ENCODE data around the gene GALNT7.
"Not testable (repeated sequence)": the region's sequence is repeated elsewhere in the genome, so short reads cannot be mapped to it uniquely, and the experiment has no call there.

GALNT7 gene

GRCh38 chr4:173199553-173199952 lies 30.9 kb downstream of the GALNT7 start:
- peaks cover 6% of the 10 kb centered on the region for H3K9me3 Mint-ChIP-seq
- H3K27me3 Mint-ChIP-seq (ENCODE audit: low read depth) = no peaks in the 10 kb centered on the region
- H3K27ac Mint-ChIP-seq = no peak overlapping the region
- H3K4me3 Mint-ChIP-seq = no peak overlapping the region
- H3K4me1 Mint-ChIP-seq (ENCODE audit: low read depth) = no peaks in the 10 kb centered on the region
- H3K36me3 Mint-ChIP-seq (ENCODE audit: low read depth) = peaks cover 1% of the 10 kb centered on the region

GRCh38 chr4:173200103-173200884 lies 31.7 kb downstream of the GALNT7 start:
- H3K27ac Mint-ChIP-seq = no peak overlapping the region
- H3K4me3 Mint-ChIP-seq = no peak overlapping the region
- H3K36me3 Mint-ChIP-seq (ENCODE audit: low read depth) = peaks cover 1% of the 10 kb centered on the region
- peaks cover 9% of the 10 kb centered on the region for H3K9me3 Mint-ChIP-seq
- no peaks in the 10 kb centered on the region for H3K27me3 Mint-ChIP-seq (ENCODE audit: low read depth)
- H3K4me1 Mint-ChIP-seq (ENCODE audit: low read depth) = no peaks in the 10 kb centered on the region

GRCh38 chr4:173202395-173202794 lies 33.8 kb downstream of the GALNT7 start:
- H3K9me3 Mint-ChIP-seq = peaks cover 9% of the 10 kb centered on the region
- H3K27me3 Mint-ChIP-seq (ENCODE audit: low read depth) = no peaks in the 10 kb centered on the region
- no peak overlapping the region for H3K27ac Mint-ChIP-seq
- no peak overlapping the region for H3K4me3 Mint-ChIP-seq
- no peaks in the 10 kb centered on the region for H3K4me1 Mint-ChIP-seq (ENCODE audit: low read depth)
- H3K36me3 Mint-ChIP-seq (ENCODE audit: low read depth) = peaks cover 1% of the 10 kb centered on the region

DNA sequence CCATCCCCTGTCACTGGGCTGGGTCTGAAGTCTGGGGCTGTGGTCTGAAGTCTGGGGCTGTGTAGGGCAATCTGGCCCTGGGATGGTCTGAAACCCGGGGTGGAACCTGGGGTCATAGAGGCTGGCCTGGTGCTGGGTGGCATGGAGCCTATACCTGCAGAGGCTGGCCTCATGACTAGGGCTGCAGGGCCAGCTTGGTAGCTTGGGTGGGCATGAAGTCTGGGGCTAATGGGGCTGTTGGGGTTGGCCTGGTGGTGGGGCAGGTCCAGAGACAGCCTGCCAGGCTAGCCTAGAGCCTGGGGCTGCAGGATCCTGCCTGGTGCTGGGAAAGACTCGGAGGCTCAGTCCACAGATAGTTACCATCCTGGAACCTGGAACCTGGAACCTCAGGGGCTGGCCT lies 37.0 kb downstream of the GALNT7 start:
- Mint-ChIP-seq H3K4me3 (no peak overlapping the region), H3K9me3 (peaks cover 9% of the 10 kb centered on the region), H3K36me3 (ENCODE audit: low read depth) (peaks cover 1% of the 10 kb centered on the region), H3K27me3 (ENCODE audit: low read depth) (no peaks in the 10 kb centered on the region), H3K4me1 (ENCODE audit: low read depth) (no peaks in the 10 kb centered on the region), H3K27ac (no peak overlapping the region)

DNA sequence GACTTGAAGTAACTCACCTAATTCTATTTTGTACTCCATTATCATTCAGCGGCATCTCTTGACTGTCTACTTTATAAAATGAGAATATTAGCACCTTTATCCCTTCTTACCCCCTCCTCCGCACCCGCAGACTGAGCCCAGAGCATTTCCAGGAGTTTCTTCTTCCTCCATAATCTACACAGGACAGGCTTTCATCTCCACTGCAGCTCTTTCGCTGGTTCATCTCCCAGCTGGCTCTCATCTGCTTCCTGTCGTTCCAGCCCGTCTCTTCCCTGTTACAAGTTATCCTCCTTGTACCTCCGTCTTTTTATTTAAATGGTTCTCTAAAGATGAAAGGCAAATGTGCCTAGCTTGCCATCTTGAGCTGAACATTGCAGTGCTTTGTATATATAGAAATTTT lies 39.8 kb downstream of the GALNT7 start:
- Mint-ChIP-seq H3K9me3 (peaks cover 9% of the 10 kb centered on the region), H3K27me3 (ENCODE audit: low read depth) (no peaks in the 10 kb centered on the region), H3K4me1 (ENCODE audit: low read depth) (no peaks in the 10 kb centered on the region), H3K27ac (no peak overlapping the region), H3K4me3 (no peak overlapping the region), H3K36me3 (ENCODE audit: low read depth) (peaks cover 1% of the 10 kb centered on the region)

GRCh38 chr4:173211222-173211621 lies 42.6 kb downstream of the GALNT7 start:
- no peaks in the 10 kb centered on the region for H3K36me3 Mint-ChIP-seq (ENCODE audit: low read depth)

GRCh38 chr4:173211838-173212237 lies 43.2 kb downstream of the GALNT7 start:
- Mint-ChIP-seq H3K4me3 (no peak overlapping the region), H3K36me3 (ENCODE audit: low read depth) (no peaks in the 10 kb centered on the region), H3K4me1 (ENCODE audit: low read depth) (no peaks in the 10 kb centered on the region), H3K27ac (no peak overlapping the region), H3K27me3 (ENCODE audit: low read depth) (no peaks in the 10 kb centered on the region), H3K9me3 (no peaks in the 10 kb centered on the region)

More at GRCh38 chr4:173211222-173211621, 42.6 kb downstream of the GALNT7 start:
- no peaks in the 10 kb centered on the region for H3K27me3 Mint-ChIP-seq (ENCODE audit: low read depth)
- H3K9me3 Mint-ChIP-seq = no peaks in the 10 kb centered on the region
- H3K4me1 Mint-ChIP-seq (ENCODE audit: low read depth) = no peaks in the 10 kb centered on the region
- H3K27ac Mint-ChIP-seq = no peak overlapping the region
- no peak overlapping the region for H3K4me3 Mint-ChIP-seq

- H3K27me3 Mint-ChIP-seq (ENCODE audit: low read depth) = no peaks in the 10 kb centered on the region
Observed at GRCh38 chr4:173212379-173212778, 43.8 kb downstream of the GALNT7 start.

DNA sequence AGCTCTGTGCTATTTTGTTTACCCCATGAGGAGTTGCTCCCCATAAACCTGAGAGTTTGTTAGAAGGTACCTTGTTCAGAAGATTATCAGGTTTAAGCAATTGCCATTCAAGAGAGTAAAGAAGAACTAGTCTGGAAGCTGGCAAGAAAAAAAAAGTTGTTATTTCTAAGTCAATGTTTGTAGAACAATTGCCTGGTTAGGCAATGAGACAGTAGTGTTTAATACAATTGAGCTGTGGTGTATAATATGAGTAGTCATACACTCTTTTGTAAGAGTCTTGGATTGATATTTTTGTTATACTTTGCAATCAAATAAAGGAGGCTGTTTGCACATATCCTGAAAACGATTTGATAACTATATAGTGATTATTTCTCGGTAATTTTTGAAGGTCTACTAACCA lies 44.7 kb downstream of the GALNT7 start:
- H3K9me3 Mint-ChIP-seq = no peaks in the 10 kb centered on the region
- H3K27ac Mint-ChIP-seq = no peak overlapping the region
- no peaks in the 10 kb centered on the region for H3K27me3 Mint-ChIP-seq (ENCODE audit: low read depth)
- no peak overlapping the region for H3K4me3 Mint-ChIP-seq
- no peaks in the 10 kb centered on the region for H3K36me3 Mint-ChIP-seq (ENCODE audit: low read depth)
- peaks cover 3% of the 10 kb centered on the region for H3K4me1 Mint-ChIP-seq (ENCODE audit: low read depth)

More at GRCh38 chr4:173212379-173212778, 43.8 kb downstream of the GALNT7 start:
- Mint-ChIP-seq H3K9me3 (no peaks in the 10 kb centered on the region), H3K4me3 (no peak overlapping the region), H3K27ac (no peak overlapping the region), H3K36me3 (ENCODE audit: low read depth) (no peaks in the 10 kb centered on the region), H3K4me1 (ENCODE audit: low read depth) (no peaks in the 10 kb centered on the region)

- Mint-ChIP-seq H3K9me3 (no peaks in the 10 kb centered on the region), H3K27me3 (ENCODE audit: low read depth) (no peaks in the 10 kb centered on the region), H3K4me1 (ENCODE audit: low read depth) (peaks cover 3% of the 10 kb centered on the region), H3K27ac (no peak overlapping the region), H3K36me3 (ENCODE audit: low read depth) (no peaks in the 10 kb centered on the region), H3K4me3 (no peak overlapping the region)
Observed at GRCh38 chr4:173214231-173214630, 45.6 kb downstream of the GALNT7 start.

DNA sequence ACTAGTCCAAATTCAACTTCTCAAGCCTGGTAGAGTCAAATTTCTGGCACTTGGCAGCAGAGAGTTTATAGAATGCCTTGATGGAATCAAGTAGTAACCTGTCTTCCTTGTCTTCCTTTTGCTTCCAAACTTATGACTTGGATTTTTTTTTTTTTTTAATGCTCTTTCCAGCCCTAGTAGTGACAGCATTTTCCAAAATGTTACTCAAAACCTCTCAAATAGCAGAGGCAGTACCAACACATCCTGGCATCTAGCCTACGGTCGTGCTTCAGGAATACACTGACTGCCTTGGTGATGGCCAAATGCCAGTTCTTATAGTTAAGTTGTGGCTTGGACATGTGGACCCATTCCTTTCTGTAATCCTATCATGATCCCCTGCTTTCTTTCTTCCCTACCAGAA lies 46.0 kb downstream of the GALNT7 start:
- Mint-ChIP-seq H3K27me3 (ENCODE audit: low read depth) (no peaks in the 10 kb centered on the region), H3K4me1 (ENCODE audit: low read depth) (peaks cover 3% of the 10 kb centered on the region), H3K4me3 (no peak overlapping the region), H3K36me3 (ENCODE audit: low read depth) (no peaks in the 10 kb centered on the region), H3K9me3 (no peaks in the 10 kb centered on the region), H3K27ac (no peak overlapping the region)

GRCh38 chr4:173217075-173217474 lies 48.5 kb downstream of the GALNT7 start:
- Mint-ChIP-seq H3K27ac (no peak overlapping the region), H3K4me1 (ENCODE audit: low read depth) (peaks cover 3% of the 10 kb centered on the region), H3K4me3 (no peak overlapping the region), H3K27me3 (ENCODE audit: low read depth) (no peaks in the 10 kb centered on the region), H3K36me3 (ENCODE audit: low read depth) (no peaks in the 10 kb centered on the region), H3K9me3 (no peaks in the 10 kb centered on the region)

DNA sequence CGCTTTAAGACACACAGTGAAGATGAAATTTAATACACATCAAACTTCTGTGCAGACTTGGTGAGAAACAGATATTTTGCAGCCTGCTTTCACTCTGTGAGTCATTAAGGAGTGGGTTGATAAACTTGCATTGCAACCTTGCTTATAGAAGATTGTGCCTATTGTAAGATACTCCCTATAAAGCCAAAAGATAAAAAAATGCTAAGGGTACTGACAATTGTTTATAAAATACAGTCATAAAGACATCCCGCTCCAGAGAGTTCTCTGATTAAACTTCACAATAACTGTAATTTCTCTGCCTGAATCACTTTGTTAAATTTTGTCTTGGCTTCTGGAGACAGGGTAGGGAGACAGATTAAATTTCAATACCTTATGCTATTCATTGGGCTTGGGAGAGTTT lies 49.1 kb downstream of the GALNT7 start:
- no peak overlapping the region for H3K27ac Mint-ChIP-seq
- no peaks in the 10 kb centered on the region for H3K36me3 Mint-ChIP-seq (ENCODE audit: low read depth)
- no peaks in the 10 kb centered on the region for H3K9me3 Mint-ChIP-seq
- peaks cover 3% of the 10 kb centered on the region for H3K4me1 Mint-ChIP-seq (ENCODE audit: low read depth)
- no peak overlapping the region for H3K4me3 Mint-ChIP-seq
- no peaks in the 10 kb centered on the region for H3K27me3 Mint-ChIP-seq (ENCODE audit: low read depth)

DNA sequence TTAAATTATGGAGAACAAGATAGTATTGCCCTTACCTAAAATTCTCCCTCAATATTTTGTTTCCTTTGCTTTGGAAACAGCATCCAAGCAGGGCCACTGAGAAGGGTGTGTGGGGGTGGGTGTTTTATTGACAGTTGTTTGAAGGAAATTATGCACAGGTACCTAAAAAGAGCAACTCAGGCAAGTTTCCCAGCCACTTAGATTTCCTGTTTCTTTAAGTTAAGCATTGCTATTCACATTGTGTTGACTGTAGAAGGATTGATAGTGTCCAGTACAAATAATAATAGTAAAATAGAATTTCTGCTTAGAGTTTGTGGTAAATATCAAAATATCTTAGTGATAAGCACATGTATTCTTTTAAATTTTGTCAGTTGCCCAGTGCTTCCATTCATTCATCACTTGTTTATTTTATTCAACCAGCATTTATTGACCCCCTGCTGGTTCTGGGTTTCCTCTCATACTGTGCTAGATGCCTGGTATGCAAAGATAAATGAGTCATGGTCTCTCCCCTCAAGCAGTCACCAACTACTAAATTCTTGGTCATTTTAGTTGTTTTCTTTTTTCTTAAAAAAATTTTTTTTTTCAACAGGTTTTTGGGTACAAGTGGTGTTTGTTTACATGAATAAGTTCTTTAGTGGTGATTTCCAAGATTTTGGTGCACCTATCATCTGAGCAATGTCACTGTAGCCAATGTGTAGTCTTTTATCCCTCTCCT lies 50.0 kb downstream of the GALNT7 start:
- H3K9me3 Mint-ChIP-seq = no peaks in the 10 kb centered on the region
- H3K4me3 Mint-ChIP-seq = no peak overlapping the region
- peaks cover 3% of the 10 kb centered on the region for H3K4me1 Mint-ChIP-seq (ENCODE audit: low read depth)
- H3K36me3 Mint-ChIP-seq (ENCODE audit: low read depth) = no peaks in the 10 kb centered on the region
- H3K27me3 Mint-ChIP-seq (ENCODE audit: low read depth) = no peaks in the 10 kb centered on the region
- no peak overlapping the region for H3K27ac Mint-ChIP-seq

DNA sequence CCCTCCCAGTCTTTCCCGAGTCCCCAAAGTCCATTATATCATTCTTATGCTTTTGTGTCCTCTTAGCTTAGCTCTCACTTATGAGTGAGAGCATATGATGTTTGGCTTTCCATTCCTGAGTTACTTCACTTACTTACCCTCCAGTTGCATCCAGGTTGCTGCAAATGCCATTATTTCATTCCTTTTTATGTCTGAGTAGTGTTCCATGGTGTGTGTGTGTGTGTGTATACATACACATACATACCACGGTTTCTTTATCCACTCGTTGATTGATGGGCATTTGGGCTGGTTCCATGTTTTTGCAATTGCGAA lies 50.5 kb downstream of the GALNT7 start:
- H3K27ac Mint-ChIP-seq; H3K9me3 Mint-ChIP-seq; H3K27me3 Mint-ChIP-seq (ENCODE audit: low read depth); H3K4me3 Mint-ChIP-seq; H3K36me3 Mint-ChIP-seq (ENCODE audit: low read depth); H3K4me1 Mint-ChIP-seq (ENCODE audit: low read depth): not testable (repeated sequence)
